ENCODE results near the gene RALB.
"Not testable (repeated sequence)": the region's sequence is repeated elsewhere in the genome, so short reads cannot be mapped to it uniquely, and the experiment has no call there.

RALB gene

DNA sequence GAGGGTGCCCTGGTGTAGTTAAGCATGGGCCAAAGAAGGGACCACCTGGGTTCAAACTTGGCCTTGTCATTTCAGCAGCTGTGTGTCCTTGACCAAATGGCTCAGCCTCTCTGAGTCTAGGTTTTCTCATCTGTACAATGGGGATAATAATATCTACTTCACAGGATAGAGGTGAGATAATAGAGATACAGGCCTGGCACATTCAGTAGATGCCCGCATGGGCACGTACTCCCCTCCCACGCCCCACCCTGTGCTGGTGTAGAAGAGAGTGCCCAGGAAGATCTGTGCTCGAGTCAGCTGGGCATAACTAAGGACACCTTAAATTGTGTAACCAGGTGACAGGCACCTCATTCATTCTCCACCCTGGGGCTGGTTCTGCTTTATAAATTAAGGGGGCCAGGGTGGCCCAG is 21.1 kb upstream of the RALB start:
- H3K4me3 ChIP-seq (ENCODE audit: low read depth, low read length) = peak overlapping the region; percentile 59
- TF ChIP-seq, protein P1, sequence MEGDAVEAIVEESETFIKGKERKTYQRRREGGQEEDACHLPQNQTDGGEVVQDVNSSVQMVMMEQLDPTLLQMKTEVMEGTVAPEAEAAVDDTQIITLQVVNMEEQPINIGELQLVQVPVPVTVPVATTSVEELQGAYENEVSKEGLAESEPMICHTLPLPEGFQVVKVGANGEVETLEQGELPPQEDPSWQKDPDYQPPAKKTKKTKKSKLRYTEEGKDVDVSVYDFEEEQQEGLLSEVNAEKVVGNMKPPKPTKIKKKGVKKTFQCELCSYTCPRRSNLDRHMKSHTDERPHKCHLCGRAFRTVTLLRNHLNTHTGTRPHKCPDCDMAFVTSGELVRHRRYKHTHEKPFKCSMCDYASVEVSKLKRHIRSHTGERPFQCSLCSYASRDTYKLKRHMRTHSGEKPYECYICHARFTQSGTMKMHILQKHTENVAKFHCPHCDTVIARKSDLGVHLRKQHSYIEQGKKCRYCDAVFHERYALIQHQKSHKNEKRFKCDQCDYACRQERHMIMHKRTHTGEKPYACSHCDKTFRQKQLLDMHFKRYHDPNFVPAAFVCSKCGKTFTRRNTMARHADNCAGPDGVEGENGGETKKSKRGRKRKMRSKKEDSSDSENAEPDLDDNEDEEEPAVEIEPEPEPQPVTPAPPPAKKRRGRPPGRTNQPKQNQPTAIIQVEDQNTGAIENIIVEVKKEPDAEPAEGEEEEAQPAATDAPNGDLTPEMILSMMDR (IDR thresholded peaks at IDR 0.05; ENCODE audit: borderline replicate concordance, insufficient read depth, low read depth, low read length) = no peak

DNA sequence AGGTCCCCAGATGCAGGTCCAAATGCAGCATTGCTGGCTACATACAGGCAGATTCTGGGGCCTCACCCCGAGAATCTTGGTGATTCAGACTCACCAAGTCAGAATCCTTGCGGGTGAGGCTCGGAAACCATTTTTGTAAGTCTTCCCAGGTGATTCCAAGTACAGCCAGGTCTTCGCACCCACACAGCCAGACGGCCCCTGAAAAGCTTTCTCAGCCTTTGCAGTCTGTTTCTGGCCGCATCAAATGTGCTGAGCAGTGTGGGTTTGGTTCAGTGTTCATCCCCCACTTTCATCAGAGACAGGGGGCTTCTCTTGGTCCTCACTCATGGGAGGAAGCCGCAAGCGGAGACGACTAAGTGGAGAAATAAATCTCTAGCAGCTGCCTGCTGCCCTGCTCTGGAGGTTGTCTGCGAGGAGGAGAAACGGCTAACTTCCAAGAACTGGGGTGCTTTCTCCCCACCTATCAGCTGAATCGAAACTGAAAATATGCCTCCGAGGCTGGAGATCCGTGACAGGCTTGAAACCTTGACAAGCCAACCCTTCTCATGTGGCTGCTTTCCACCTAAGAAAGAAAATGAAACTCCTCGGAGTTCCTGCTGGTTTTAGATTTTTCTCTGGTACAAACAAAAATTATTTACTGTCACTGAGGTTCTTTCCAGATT is 20.5 kb upstream of the RALB start:
- TF ChIP-seq, protein P1 (IDR thresholded peaks at IDR 0.05; ENCODE audit: borderline replicate concordance, insufficient read depth, low read depth, low read length) = no peak
- peak overlapping the region; percentile 59 for H3K4me3 ChIP-seq (ENCODE audit: low read depth, low read length)

DNA sequence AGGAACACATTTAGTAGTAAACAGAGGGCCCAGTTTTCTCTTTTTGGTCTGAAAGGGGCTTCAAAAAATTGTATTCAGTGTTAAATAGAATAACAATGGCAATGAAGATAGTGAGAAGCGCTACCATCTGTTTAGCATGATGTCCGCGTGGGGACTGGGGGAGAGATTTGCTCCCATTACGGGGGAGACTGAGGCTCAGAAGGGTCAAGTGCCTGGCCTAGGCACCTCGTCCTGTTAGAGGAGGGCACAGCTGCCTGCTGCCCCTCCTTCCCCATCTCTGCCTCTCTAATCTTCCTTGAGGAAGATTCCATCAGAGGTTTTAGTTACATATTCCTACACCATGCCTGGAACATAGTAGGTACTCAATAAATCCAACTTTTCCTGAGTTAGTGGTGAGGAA is 19.4 kb upstream of the RALB start:
- TF ChIP-seq, protein P1 (IDR thresholded peaks at IDR 0.05; ENCODE audit: borderline replicate concordance, insufficient read depth, low read depth, low read length) = no peak
- H3K4me3 ChIP-seq (ENCODE audit: low read depth, low read length) = no peak overlapping the region

DNA sequence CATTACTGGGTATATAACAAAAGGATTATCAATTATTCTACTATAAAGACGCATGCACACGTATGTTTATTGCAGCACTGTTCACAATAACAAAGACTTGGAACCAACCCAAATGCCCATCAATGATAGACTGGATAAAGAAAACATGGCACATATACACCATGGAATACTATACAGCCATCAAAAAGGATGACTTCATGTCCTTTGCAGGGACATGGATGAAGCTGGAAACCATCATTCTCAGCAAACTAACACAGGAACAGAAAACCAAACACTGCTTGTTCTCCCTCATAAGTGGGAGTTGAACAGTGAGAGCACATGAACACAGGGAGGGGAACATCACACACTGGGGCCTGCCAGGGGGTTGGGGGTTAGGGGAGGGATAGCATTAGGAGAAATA is 17.5 kb upstream of the RALB start:
- not testable (repeated sequence) for H3K4me3 ChIP-seq (ENCODE audit: low read depth, low read length)

DNA sequence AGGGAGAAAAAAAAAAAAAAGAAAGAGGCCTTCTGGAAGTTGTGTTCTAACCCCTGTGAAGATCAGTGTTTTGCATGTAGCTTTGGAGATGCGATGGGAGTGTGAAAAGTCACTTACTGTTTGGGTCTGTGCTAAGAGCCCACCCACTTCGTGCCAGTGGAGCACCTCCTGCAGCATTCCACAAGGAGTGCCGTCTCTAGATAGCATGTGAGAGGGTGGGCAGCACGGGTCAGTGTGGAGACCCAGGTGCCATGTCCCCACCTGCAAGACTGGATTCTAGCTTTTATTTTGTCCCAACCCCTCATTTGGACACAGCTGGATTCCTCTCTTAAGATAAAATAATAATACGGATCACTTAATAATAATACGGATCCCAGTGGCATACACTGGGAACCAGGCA is 17.0 kb upstream of the RALB start:
- TF ChIP-seq, protein P1 (IDR thresholded peaks at IDR 0.05; ENCODE audit: borderline replicate concordance, insufficient read depth, low read depth, low read length) = no peak
- H3K4me3 ChIP-seq (ENCODE audit: low read depth, low read length) = no peak overlapping the region

DNA sequence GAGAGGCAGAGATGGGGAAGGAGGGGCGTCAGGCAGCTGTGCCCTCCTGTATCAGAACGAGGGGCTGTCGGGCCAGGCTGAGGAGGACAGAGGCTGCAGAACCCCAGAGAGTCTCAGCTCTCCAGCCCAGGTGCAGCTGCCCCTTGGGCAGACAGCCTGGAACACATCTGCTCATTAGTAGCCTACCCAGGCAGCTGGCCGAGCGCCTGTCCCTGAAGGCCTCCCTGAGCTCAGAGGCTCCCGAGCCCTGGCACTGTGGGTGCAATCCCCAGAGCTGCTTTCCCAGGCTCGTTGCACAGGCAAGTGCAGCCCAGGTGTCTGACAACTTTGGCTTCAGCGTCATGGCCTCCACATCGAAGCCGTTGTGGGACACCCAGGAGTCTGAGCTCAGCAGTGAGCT is 16.3 kb upstream of the RALB start:
- TF ChIP-seq, protein P1 (IDR thresholded peaks at IDR 0.05; ENCODE audit: borderline replicate concordance, insufficient read depth, low read depth, low read length) = no peak
- H3K4me3 ChIP-seq (ENCODE audit: low read depth, low read length) = no peak overlapping the region

DNA sequence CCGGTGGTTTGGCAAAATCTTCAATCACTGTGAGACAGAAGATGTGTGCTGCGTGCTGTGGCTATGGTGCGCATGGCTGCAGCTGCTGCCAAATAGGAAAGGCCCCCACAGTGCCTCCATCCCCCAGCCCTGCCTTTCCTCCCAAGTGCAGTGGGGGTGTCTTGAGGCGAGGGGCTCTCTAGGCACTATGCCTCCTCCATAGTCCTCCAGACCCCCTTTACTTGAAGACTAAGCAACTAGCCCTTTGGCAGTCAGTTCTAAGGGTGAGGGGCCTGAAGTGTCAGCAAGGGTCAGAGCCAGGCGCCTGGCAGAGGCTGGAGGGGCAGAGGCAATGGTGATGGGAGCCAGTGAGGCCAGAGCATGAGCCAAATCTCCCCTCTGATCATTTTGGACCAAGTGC is 15.9 kb upstream of the RALB start:
- TF ChIP-seq, protein P1 (IDR thresholded peaks at IDR 0.05; ENCODE audit: borderline replicate concordance, insufficient read depth, low read depth, low read length) = no peak
- no peak overlapping the region for H3K4me3 ChIP-seq (ENCODE audit: low read depth, low read length)

All from GM12875 (cell line).